ENCODE data around the gene RAB19. TPM values are rescaled to one million over a fixed set of nuclear protein-coding genes. Genes with fewer than 3 reads are reported as not detected.

RAB19 gene
- polyA plus RNA-seq, 3 donors: 2.0 TPM; not detected in 2

Other genes with a start within 250 kb of the RAB19 start
- gene KDM7A, start 227.1 kb upstream of the RAB19 start, polyA plus RNA-seq: 1 to 10 TPM; 2.9 to 6.3 (median 6.0) TPM
- gene SLC37A3, start 5.5 kb upstream of the RAB19 start, polyA plus RNA-seq: 10 to 100 TPM; 14.7 to 21.3 (median 20.2) TPM
- gene MKRN1, start 75.4 kb downstream of the RAB19 start, polyA plus RNA-seq: 10 to 100 TPM; 39.7 to 44.1 (median 42.0) TPM
- gene DENND2A, start 236.8 kb downstream of the RAB19 start, polyA plus RNA-seq: 10 to 100 TPM in 2 of 3 donors, 1 to 10 TPM in 1; 1.2 to 38.9 (median 10.1) TPM